Measurements from ENCODE around the gene LRP1-AS. TPM values are rescaled to one million over a fixed set of nuclear protein-coding genes. Genes with fewer than 3 reads are reported as not detected.

LRP1-AS gene
- total RNA-seq, 1 experiment from 2014 or later = not detected

DNA sequence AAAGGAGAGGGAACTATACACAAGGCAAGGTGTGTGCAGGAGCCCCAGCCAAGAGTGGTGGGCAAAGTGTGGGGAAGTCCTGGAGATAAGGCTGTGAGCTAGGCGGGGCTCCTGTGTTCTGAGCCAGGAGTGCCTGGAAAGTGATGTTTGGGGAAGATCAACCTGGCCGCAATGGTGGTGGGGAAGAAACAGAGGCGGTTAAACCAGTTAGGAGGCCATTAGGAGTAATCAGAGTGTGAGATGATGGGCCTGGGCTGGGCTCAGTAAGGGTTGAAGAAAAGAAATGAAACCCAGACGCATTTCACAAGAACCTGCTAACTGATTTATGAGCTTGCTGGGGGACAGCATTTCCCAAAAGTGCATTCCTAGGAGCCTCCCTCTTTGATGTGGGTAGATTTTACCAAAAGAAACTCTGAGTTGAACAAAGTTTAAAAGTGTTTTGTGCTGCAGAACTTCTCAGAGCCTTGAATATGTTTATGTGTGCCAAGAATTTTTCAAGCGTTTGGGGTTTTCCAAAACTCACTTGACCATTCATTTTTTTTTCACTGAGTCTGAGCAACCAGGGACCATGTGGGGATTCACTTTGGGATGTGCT, 34.2 kb upstream of the LRP1-AS start:
- no peak for DNase-seq (ENCODE audit: low spot score)
- in situ Hi-C loops (cut with HindIII; ENCODE audit: low sequenced_read_pairs) = no loop called here

DNA sequence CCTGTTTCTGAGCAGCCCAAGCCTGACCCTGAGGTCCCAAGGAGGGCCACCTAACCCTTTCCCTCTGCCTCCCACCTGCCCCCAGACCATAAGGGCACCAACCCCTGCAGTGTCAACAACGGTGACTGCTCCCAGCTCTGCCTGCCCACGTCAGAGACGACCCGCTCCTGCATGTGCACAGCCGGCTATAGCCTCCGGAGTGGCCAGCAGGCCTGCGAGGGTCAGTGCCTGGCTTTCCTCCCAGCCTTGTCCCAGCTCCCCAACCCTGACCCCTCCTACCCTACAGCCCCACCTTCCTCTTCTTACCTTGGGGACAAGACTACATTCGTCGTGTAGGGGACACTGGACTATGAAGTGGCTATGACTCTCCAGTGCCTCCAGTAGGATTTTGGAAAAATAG, 33.7 kb upstream of the LRP1-AS start:
- in situ Hi-C loops (cut with HindIII; ENCODE audit: low sequenced_read_pairs) = no loop called here
- no peak for DNase-seq (ENCODE audit: low spot score)

GRCh38 chr12:57180321-57180989, 33.0 kb upstream of the LRP1-AS start:
- in situ Hi-C loops (cut with HindIII; ENCODE audit: low sequenced_read_pairs) = no loop called here
- DNase-seq (ENCODE audit: low spot score) = no peak

- in situ Hi-C loops (cut with HindIII; ENCODE audit: low sequenced_read_pairs) = no loop called here
Observed at GRCh38 chr12:57179331-57180086, 32.1 kb upstream of the LRP1-AS start.

DNA sequence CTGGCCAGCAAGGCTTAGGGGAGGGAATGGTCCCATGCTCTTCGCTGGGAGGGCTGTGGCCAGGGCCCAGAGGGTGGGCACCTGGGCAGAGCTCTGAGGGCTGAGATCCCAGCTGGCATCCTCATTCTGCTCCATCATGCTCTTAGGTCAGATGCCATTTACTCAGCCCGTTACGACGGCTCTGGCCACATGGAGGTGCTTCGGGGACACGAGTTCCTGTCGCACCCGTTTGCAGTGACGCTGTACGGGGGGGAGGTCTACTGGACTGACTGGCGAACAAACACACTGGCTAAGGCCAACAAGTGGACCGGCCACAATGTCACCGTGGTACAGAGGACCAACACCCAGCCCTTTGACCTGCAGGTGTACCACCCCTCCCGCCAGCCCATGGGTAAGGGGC, 30.8 kb upstream of the LRP1-AS start:
- in situ Hi-C loops (cut with HindIII; ENCODE audit: low sequenced_read_pairs) = no loop called here

More at GRCh38 chr12:57179331-57180086, 32.1 kb upstream of the LRP1-AS start:
- no peak for DNase-seq (ENCODE audit: low spot score)

DNA sequence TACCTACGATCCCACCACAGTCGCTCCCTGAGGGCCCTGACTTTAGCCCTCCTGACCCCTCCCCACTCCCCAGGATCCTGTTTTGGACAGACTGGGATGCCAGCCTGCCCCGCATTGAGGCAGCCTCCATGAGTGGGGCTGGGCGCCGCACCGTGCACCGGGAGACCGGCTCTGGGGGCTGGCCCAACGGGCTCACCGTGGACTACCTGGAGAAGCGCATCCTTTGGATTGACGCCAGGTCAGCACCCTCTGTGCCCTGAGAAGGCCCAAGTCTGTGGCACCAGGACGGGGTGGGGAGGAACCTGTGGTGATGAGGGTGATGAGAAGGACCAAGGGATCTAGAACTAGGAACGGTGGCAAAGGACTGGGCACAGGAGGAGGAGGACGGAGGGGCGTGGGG, 29.9 kb upstream of the LRP1-AS start:
- in situ Hi-C loops (cut with HindIII; ENCODE audit: low sequenced_read_pairs) = no loop called here
- no peak for DNase-seq (ENCODE audit: low spot score)

More for the DNA sequence above, 30.8 kb upstream of the LRP1-AS start:
- DNase-seq (ENCODE audit: low spot score) = no peak

DNA sequence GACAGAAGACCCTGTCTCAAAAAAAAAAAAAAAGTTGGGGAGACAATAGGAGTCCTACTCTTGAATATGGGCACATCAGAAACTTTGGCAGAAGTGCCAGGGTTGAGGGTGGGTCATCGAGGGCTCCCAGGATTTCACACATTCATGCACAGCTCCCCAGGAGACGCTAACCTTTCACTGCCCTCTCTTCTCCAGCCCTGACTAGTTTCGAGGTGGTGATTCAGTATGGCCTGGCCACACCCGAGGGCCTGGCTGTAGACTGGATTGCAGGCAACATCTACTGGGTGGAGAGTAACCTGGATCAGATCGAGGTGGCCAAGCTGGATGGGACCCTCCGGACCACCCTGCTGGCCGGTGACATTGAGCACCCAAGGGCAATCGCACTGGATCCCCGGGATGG, 29.4 kb upstream of the LRP1-AS start:
- DNase-seq (ENCODE audit: low spot score) = no peak
- in situ Hi-C loops (cut with HindIII; ENCODE audit: low sequenced_read_pairs) = no loop called here

- in situ Hi-C loops (cut with HindIII; ENCODE audit: low sequenced_read_pairs) = no loop called here
Observed at GRCh38 chr12:57176139-57176477, 28.7 kb upstream of the LRP1-AS start.

GRCh38 chr12:57175428-57176138, 28.2 kb upstream of the LRP1-AS start:
- peak; percentile 89 for DNase-seq (ENCODE audit: low spot score)
- in situ Hi-C loops (cut with HindIII; ENCODE audit: low sequenced_read_pairs) = no loop called here

More at GRCh38 chr12:57176139-57176477, 28.7 kb upstream of the LRP1-AS start:
- no peak for DNase-seq (ENCODE audit: low spot score)

DNA sequence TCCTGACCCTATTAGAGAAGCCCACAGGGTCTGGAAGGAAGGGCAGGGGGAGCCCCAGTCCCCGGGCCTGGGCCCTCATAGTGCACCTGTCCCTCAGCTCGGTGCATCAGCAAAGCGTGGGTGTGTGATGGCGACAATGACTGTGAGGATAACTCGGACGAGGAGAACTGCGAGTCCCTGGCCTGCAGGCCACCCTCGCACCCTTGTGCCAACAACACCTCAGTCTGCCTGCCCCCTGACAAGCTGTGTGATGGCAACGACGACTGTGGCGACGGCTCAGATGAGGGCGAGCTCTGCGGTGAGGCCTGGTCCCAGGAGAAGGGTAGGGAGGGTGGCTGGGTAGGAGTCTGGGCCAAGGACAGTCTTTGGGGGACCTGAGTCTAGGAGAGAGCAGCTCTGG, 26.3 kb upstream of the LRP1-AS start:
- in situ Hi-C loops (cut with HindIII; ENCODE audit: low sequenced_read_pairs) = no loop called here

DNA sequence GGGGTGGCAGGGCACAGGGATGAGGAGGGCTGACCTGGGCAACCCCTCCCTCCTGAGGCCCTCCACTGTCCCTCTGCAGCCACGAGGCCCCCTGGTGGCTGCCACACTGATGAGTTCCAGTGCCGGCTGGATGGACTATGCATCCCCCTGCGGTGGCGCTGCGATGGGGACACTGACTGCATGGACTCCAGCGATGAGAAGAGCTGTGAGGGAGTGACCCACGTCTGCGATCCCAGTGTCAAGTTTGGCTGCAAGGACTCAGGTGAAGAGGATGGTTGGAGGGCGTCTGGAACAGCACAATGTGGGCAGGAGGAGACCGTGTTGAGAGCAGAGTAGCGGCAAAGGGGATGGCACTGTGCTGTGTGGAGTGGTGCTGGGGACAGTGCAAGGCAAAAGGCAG, 25.7 kb upstream of the LRP1-AS start:
- in situ Hi-C loops (cut with HindIII; ENCODE audit: low sequenced_read_pairs) = no loop called here
- DNase-seq (ENCODE audit: low spot score) = no peak

More for the DNA sequence above, 26.3 kb upstream of the LRP1-AS start:
- no peak for DNase-seq (ENCODE audit: low spot score)

GRCh38 chr12:57171668-57172067, 24.2 kb upstream of the LRP1-AS start:
- in situ Hi-C loops (cut with HindIII; ENCODE audit: low sequenced_read_pairs) = no loop called here

DNA sequence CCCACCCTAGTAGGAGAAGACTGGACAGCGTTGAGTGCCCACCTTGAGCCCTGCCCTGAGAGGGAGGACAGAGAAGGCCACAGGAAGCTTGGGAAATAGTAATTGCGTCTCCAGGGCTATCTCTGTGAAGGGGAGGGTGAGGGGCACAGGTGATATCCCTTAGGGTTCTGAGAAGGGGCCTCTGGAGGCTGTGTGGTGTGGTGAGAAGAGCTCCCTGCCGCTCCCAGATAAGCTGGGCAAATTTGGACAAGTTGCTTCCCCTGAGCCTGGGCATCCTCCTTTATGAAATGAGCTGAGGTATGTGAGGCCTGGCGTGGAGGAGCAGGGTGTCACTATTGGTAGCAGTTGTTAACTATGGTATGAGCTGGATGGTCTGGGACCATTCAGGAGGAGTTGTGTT, 23.5 kb upstream of the LRP1-AS start:
- DNase-seq (ENCODE audit: low spot score) = no peak
- in situ Hi-C loops (cut with HindIII; ENCODE audit: low sequenced_read_pairs) = no loop called here

More at GRCh38 chr12:57171668-57172067, 24.2 kb upstream of the LRP1-AS start:
- no peak for DNase-seq (ENCODE audit: low spot score)

DNA sequence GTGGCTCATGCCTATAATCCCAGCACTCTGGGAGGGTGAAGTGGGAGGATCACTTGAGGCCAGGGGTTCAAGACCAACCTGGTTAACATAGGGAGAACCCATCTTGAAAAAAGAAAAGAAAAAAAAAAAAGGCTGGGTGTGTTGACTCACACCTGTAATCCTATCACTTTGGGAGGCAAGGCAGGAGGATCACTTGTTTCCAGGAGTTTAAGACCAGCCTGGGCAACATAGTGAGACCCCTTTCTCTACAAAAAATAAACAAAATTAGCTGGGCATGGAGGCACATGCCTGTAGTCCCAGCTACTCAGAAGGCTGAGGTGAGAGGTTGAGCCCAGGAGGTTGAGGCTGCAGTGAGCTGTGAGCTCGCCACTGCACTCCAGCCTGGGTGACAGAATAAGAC, 23.0 kb upstream of the LRP1-AS start:
- no peak for DNase-seq (ENCODE audit: low spot score)
- in situ Hi-C loops (cut with HindIII; ENCODE audit: low sequenced_read_pairs) = no loop called here

- no peak for DNase-seq (ENCODE audit: low spot score)
- in situ Hi-C loops (cut with HindIII; ENCODE audit: low sequenced_read_pairs) = no loop called here
Observed at GRCh38 chr12:57169969-57170368, 22.6 kb upstream of the LRP1-AS start.

DNA sequence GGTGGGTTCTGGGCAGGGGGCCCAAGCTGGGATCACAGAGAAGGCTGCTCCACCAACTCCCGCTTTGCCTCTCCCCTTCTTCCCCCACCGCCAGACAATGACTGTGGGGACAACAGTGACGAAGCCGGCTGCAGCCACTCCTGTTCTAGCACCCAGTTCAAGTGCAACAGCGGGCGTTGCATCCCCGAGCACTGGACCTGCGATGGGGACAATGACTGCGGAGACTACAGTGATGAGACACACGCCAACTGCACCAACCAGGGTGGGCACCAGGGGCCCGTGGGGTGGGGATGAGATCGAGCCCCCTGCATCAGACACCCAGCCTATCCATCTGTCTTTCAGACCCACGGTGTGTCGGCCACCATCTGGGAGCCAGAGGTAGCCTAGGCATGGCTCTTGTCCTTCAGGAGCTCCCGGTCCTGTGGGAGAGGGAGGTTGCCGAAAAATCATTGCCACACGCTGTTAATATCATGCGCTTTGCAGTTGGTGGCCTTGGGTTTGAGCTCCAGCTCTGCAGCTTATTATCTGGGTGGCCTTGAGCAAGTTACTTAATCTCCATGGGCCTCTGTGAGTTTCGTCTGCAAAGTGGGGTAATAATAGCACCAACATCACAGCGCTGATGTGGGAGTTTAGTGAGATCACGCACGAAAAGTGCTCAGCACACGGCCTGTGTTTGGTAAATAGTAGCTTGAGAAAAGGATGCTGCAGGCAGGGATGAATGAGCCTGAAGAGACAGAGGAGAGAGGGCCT, 21.8 kb upstream of the LRP1-AS start:
- DNase-seq (ENCODE audit: low spot score) = no peak
- in situ Hi-C loops (cut with HindIII; ENCODE audit: low sequenced_read_pairs) = no loop called here

DNA sequence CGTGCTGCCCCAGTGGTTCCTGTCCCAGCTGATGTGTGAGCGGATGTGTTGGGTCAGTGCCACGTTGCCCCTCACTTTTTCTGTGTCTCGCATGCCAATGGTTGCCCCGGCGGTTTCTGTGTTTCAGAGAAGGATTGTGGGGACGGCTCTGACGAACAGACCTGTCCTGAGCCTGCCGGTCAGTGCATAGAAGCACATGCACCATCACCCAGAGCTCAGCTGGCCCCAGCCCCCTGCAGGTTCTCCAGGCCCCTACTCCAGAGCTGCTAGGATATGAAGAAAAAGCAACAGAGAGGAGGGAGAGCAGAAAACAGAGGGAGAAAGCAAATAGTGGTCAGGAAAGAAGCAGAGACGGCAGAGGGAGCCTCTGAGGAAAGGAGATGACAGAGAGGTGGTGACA, 20.6 kb upstream of the LRP1-AS start:
- in situ Hi-C loops (cut with HindIII; ENCODE audit: low sequenced_read_pairs) = no loop called here

DNA sequence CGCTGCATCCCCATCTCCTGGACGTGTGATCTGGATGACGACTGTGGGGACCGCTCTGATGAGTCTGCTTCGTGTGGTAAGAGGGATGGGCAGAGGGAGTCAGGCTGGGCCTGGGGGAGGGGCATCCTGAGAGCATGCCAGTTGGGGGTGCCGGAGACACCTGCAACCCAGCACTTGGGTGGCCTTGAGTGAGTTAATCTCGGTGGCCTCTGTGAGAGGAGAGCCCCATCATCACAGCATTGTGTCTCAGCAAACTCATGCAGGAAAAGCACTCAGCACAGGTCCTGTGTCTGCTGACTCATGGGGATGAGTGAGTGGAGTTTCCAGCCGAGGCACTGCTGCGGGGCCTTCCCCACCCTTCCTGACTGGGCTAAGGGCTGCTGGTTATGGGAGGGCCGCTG, 19.6 kb upstream of the LRP1-AS start:
- in situ Hi-C loops (cut with HindIII; ENCODE audit: low sequenced_read_pairs) = no loop called here
- DNase-seq (ENCODE audit: low spot score) = no peak

More for the DNA sequence above, 20.6 kb upstream of the LRP1-AS start:
- DNase-seq (ENCODE audit: low spot score) = no peak

DNA sequence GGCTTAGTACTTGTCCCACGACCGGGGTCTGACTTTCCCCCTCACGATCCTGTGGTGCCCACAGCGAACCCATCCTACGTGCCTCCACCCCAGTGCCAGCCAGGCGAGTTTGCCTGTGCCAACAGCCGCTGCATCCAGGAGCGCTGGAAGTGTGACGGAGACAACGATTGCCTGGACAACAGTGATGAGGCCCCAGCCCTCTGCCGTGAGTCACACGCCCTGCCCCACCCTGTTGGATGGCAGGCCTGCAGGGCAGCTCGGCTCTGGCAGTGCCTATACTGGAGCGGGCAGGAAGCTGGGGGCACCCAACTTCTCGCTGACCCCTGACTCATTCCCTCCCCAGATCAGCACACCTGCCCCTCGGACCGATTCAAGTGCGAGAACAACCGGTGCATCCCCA, 18.3 kb upstream of the LRP1-AS start:
- no peak for DNase-seq (ENCODE audit: low spot score)
- in situ Hi-C loops (cut with HindIII; ENCODE audit: low sequenced_read_pairs) = no loop called here

All from G401 (cell line).